Measurements from ENCODE around the gene RBFOX2. TPM values are rescaled to one million over a fixed set of nuclear protein-coding genes. Genes with fewer than 3 reads are reported as not detected.

The RBFOX2 gene
- total and polyA plus RNA-seq, 2 of the 8 experiments (the other 6 are each of a cell fraction or from before 2014, with no cell fraction given) = 121 to 122 TPM

GRCh38 chr22:35997438-35997837, 31.2 kb downstream of the RBFOX2 start (continued):
- no peak for TF ChIP-seq RAD21 (IDR thresholded peaks at IDR 0.05 in 1 of 2, conservative IDR thresholded peaks at IDR 0.05 in 1 of 2; ENCODE audit: low read depth in 2 of 2, low read length in 2 of 2)

All from H1 (cell line).